Ramos (cell line): ENCODE data around the gene ZNHIT3.
"Not testable (repeated sequence)": the region's sequence is repeated elsewhere in the genome, so short reads cannot be mapped to it uniquely, and the experiment has no call there.

ENCODE experiments used
- in situ Hi-C: fragments of 300-500 bp; cut with MboI; formaldehyde crosslinking; loops from one replicate; pipeline ENCODE4 v1.14.3; 2022; ENCODE audit warnings: low sequenced_read_pairs; ENCODE audit not compliant: unreplicated experiment

ZNHIT3 gene

GRCh38 chr17:36508439-36508838 is 22.0 kb downstream of the ZNHIT3 start:
- in situ Hi-C loops, result not testable (repeated sequence)

- in situ Hi-C loops, result no loop called here
These were observed 22.9 kb downstream of the ZNHIT3 start for GRCh38 chr17:36509272-36509985.

GRCh38 chr17:36510636-36511035 is 24.2 kb downstream of the ZNHIT3 start:
- in situ Hi-C loops, result no loop called here

GRCh38 chr17:36511216-36511615 is 24.7 kb downstream of the ZNHIT3 start:
- in situ Hi-C loops, result no loop called here

GRCh38 chr17:36512641-36513040 is 26.2 kb downstream of the ZNHIT3 start:
- in situ Hi-C loops, result no loop called here

GRCh38 chr17:36514856-36515255 is 28.4 kb downstream of the ZNHIT3 start:
- in situ Hi-C loops, result no loop called here

GRCh38 chr17:36515837-36516236 is 29.4 kb downstream of the ZNHIT3 start:
- in situ Hi-C loops, result no loop called here

GRCh38 chr17:36523113-36523512 is 36.6 kb downstream of the ZNHIT3 start:
- in situ Hi-C loops, result no loop called here

- in situ Hi-C loops, result no loop called here
These were observed 38.0 kb downstream of the ZNHIT3 start for GRCh38 chr17:36524428-36524876.

- in situ Hi-C loops, result no loop called here
These were observed 38.6 kb downstream of the ZNHIT3 start for GRCh38 chr17:36525113-36525512.

GRCh38 chr17:36525888-36526287 is 39.4 kb downstream of the ZNHIT3 start:
- in situ Hi-C loops, result no loop called here

GRCh38 chr17:36527621-36528250 is 41.3 kb downstream of the ZNHIT3 start:
- in situ Hi-C loops, result no loop called here

- in situ Hi-C loops, result no loop called here
These were observed 42.6 kb downstream of the ZNHIT3 start for GRCh38 chr17:36529121-36529520.

- in situ Hi-C loops, result no loop called here
These were observed 46.0 kb downstream of the ZNHIT3 start for GRCh38 chr17:36532435-36532975.

- in situ Hi-C loops, result no loop called here
These were observed 47.7 kb downstream of the ZNHIT3 start for GRCh38 chr17:36533935-36534839.

- in situ Hi-C loops, result no loop called here
These were observed 48.6 kb downstream of the ZNHIT3 start, which contains the start of the genes MYO19 and PIGW for GRCh38 chr17:36534840-36535668. MYO19 (minus strand) TSS chr17:36534868; CDS start chr17:36532538, 2,330 bp downstream. PIGW (plus strand) TSS chr17:36534987; CDS start chr17:36537102, 2,115 bp downstream.

GRCh38 chr17:36535669-36536081 is 49.2 kb downstream of the ZNHIT3 start:
- in situ Hi-C loops, result no loop called here

GRCh38 chr17:36540696-36541095 is 54.2 kb downstream of the ZNHIT3 start:
- in situ Hi-C loops, result no loop called here

GRCh38 chr17:36542755-36543154 is 56.3 kb downstream of the ZNHIT3 start:
- in situ Hi-C loops, result no loop called here

GRCh38 chr17:36544044-36544306 is 57.5 kb downstream of the ZNHIT3 start:
- in situ Hi-C loops, result no loop called here
